Muscle layer of duodenum (tissue), 2 donors: ENCODE data around the gene MICB.

ENCODE experiments used
- H3K27ac ChIP-seq: one replicate; pipeline ENCODE4 v1.7.0; 2013; ENCODE audit warnings: mild to moderate bottlenecking, low read length
- H3K27me3 ChIP-seq: one replicate; pipeline ENCODE4 v1.7.0; 2013; ENCODE audit warnings: low read depth, mild to moderate bottlenecking, control low read depth, low read length
- H3K36me3 ChIP-seq, 2 donors: one replicate each; pipeline ENCODE4 v1.7.0; 2013; ENCODE audit warnings: low read length in 2 of 2, control low read depth in 1 of 2, mild to moderate bottlenecking in 1 of 2; ENCODE audit not compliant: insufficient read depth in 2 of 2, control insufficient read depth in 1 of 2
- H3K4me1 ChIP-seq, 2 donors: one replicate each; pipeline ENCODE4 v1.7.0; 2013; ENCODE audit warnings: low read length in 2 of 2, mild to moderate bottlenecking in 2 of 2, control low read depth in 1 of 2, moderate library complexity in 1 of 2; ENCODE audit not compliant: insufficient read depth in 2 of 2, control insufficient read depth in 1 of 2
- H3K4me3 ChIP-seq, 2 donors: one replicate each; pipeline ENCODE4 v1.7.0; 2013; ENCODE audit warnings: low read length in 2 of 2, low read depth in 1 of 2, mild to moderate bottlenecking in 1 of 2
- H3K9me3 ChIP-seq, 2 donors: one replicate each; pipeline ENCODE4 v1.7.0; 2013; ENCODE audit warnings: low read length in 2 of 2, control low read depth in 1 of 2, mild to moderate bottlenecking in 1 of 2; ENCODE audit not compliant: control insufficient read depth in 1 of 2
- donor health status: healthy.

Gene MICB

DNA sequence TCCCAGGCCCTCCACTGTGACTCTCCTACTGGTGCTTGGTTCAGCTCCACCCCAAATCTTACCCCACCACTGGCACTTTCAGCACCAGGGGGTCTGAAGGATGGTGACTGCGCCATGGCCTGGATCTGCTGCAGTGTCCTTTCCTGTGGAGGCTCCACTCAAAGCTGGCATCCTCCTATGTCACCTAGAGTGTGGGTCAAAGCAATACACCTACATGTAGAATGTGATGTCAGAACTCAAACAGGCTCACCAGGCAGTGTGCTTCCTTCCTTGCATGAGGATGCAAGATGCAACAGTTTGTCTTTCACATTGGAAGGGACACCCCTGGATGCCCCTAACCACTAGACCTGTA, 32.8 kb upstream of the MICB start:
- H3K4me3 ChIP-seq: peak overlapping the region in 1 of 2 donors; percentile 88
- H3K27ac ChIP-seq: no peak overlapping the region
- no peaks in the 10 kb centered on the region for H3K27me3 ChIP-seq
- peaks cover 0 to 5% of the 10 kb centered on the region in 2 donors for H3K36me3 ChIP-seq
- peaks cover 0 to 2% of the 10 kb centered on the region in 2 donors for H3K4me1 ChIP-seq
- no peaks in the 10 kb centered on the region for H3K9me3 ChIP-seq

DNA sequence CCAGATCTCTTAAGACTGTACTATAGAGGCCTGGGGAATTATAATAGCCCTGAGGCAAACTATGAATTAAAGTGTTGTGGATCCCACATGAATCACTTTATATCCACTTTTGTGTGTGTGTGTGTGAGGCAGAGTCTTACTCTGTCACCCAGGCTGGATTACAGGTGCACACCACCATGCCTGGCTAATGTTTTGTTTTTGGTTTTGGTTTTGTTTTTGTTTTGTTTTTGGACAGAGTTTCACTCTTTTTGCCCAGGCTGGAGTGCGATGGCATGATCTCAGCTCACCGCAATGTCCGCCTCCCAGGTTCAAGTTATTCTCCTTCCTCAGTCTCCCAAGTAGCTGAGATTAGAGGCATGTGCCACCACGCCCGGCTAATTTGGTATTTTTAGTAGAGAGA, 32.2 kb upstream of the MICB start:
- Histone ChIP-seq H3K36me3 (peaks cover 0 to 5% of the 10 kb centered on the region in 2 donors), H3K4me3 (no peak overlapping the region), H3K27ac (no peak overlapping the region), H3K4me1 (peaks cover 0 to 2% of the 10 kb centered on the region in 2 donors), H3K27me3 (no peaks in the 10 kb centered on the region), H3K9me3 (no peaks in the 10 kb centered on the region)

DNA sequence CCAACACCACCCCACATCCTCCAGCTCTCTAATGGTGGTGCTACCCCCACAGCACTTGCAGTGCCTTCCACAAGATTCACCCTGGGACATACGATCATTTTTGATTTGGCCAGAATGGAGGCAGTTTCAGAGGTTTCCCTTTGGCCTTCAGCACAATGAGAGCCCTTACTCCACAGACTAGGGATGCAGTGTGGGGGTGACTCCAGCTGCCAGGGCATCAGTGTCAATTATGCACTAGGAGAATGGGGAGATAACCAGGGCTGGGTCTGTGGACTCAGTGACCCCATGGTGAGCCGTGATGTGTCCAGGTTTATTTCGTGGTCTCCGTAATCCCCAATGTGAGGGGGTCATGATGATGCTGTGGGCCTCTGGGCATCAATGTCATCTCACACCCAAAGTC, 31.5 kb upstream of the MICB start:
- Histone ChIP-seq H3K27ac (no peak overlapping the region), H3K4me3 (no peak overlapping the region), H3K9me3 (no peaks in the 10 kb centered on the region), H3K4me1 (peaks cover 0 to 2% of the 10 kb centered on the region in 2 donors), H3K36me3 (peaks cover 0 to 5% of the 10 kb centered on the region in 2 donors), H3K27me3 (no peaks in the 10 kb centered on the region)

DNA sequence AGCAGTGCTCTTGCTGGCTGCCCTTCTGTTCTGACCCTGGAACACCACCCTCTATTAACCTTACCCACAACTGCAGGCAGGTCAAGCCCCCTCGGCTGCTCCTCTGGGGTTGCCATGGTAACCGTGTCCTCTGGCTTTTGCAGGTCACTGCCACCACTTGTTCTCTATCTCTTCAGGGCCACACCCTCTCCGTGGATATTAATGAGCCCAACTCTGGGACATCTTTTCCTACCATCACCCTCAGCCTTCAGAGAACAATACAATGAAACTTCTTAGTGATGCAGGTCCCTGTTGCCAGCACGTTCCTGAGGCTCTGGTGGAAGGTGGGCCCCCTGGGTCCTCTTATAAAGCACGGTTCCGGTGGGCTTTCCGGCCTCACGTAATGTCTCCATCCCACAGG, 30.8 kb upstream of the MICB start:
- Histone ChIP-seq H3K4me1 (peaks cover 0 to 2% of the 10 kb centered on the region in 2 donors), H3K27me3 (no peaks in the 10 kb centered on the region), H3K9me3 (no peaks in the 10 kb centered on the region), H3K36me3 (peaks cover 0 to 5% of the 10 kb centered on the region in 2 donors), H3K27ac (no peak overlapping the region), H3K4me3 (no peak overlapping the region)

DNA sequence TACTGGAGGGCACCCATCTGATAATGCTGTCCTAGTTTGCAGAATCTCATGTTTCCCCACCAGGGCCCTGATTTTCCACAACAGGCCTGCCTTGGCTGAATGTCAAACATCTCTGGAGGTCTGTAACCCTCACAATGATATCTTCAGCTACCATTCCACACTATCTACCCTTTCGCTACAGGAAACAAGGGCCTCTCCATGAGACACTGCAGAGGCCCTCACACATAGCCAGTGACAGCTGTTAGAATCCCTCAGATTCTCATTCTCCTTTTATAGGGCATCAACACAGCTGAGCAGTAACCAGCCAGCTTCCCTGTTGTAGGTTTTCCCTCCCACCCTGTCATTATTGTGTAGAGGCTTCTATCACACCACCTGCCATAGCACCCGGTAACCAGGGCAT, 29.6 kb upstream of the MICB start:
- no peak overlapping the region for H3K27ac ChIP-seq
- H3K9me3 ChIP-seq: no peaks in the 10 kb centered on the region
- no peaks in the 10 kb centered on the region for H3K4me1 ChIP-seq
- no peak overlapping the region for H3K4me3 ChIP-seq
- no peaks in the 10 kb centered on the region for H3K27me3 ChIP-seq
- peaks cover 0 to 5% of the 10 kb centered on the region in 2 donors for H3K36me3 ChIP-seq

DNA sequence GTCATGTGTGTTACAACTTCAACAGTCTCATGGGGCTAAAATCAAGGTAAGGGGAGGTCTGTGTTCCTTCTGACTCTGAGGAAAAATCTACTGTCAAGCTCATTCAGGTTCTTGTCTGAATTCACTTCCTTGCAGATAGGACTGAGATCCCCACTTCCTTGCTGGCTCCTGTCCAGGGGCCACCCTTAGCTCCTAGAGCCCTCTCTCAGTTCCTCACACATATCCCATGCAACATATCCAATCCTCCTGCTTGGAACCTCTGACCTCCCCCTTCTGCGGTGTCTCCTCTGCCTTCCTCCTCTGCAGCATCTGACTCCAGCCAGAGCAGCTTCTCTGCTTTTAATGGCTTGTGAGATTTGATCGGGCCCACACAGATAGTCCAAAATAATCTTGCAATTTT, 27.1 kb upstream of the MICB start:
- Histone ChIP-seq H3K36me3 (peaks cover 0 to 5% of the 10 kb centered on the region in 2 donors), H3K27ac (no peak overlapping the region), H3K4me3 (no peak overlapping the region), H3K9me3 (no peaks in the 10 kb centered on the region), H3K27me3 (no peaks in the 10 kb centered on the region), H3K4me1 (no peaks in the 10 kb centered on the region)

DNA sequence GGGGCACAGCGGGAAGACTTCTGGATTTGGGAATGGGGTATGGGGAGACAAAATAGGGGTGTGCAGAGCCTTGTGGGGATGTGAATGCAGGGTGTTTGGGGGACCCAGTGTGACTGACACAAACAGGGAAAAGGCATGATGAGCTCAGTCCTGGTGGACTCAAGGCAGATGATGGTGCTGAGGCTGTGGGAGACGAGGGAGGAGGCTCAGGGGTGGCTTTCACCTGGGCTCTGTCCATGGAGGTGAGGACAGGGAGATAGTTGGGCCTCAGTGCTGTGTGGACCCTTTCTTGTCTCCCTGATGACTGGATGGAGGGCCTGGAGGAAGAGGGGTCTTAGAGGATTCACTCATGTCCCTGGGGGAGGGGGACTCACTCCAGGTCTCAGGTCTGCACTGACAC, 26.2 kb upstream of the MICB start:
- no peak overlapping the region for H3K27ac ChIP-seq
- no peaks in the 10 kb centered on the region for H3K4me1 ChIP-seq
- H3K36me3 ChIP-seq: no peaks in the 10 kb centered on the region
- no peaks in the 10 kb centered on the region for H3K27me3 ChIP-seq
- no peak overlapping the region for H3K4me3 ChIP-seq
- H3K9me3 ChIP-seq: no peaks in the 10 kb centered on the region

DNA sequence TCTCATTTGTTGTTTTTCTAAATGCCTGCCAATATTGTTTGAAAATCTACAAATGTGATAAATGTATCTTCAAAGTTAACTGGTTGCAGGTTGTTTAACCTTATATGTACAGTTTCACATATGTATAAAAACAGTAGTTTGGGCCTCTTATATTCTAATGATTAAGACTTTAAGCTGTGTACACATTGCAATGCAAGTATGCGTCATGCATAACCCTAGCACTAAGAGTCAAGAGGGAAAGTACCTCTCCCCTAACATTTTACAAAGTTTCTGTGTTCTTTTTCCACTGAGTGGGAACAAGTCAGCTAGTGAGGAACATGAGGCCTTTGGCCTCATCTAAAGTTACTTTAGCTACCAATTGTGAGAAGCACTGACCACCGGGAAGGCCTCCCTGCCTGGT, 25.7 kb upstream of the MICB start:
- no peaks in the 10 kb centered on the region for H3K9me3 ChIP-seq
- no peaks in the 10 kb centered on the region for H3K27me3 ChIP-seq
- H3K4me1 ChIP-seq: no peaks in the 10 kb centered on the region
- no peak overlapping the region for H3K4me3 ChIP-seq
- no peaks in the 10 kb centered on the region for H3K36me3 ChIP-seq
- no peak overlapping the region for H3K27ac ChIP-seq

DNA sequence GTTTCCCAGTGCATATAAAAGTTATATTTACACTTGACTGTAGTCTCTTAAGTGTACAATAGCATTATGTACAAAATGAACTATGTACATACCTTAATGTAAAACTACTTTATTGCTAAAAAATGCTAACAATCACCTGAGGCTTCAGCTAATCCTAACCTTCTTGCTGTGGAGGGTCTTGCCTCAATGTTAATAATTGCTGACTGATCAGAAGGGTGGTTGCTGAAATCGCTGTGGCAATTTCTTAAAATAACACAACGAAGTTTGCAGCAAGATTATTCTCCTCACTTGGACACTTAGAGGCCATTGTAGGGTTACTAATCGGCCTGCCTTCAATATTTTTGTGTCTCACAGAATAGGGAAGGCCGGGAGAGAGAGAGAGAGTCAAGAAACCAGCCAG, 24.7 kb upstream of the MICB start:
- H3K27me3 ChIP-seq: no peaks in the 10 kb centered on the region
- no peak overlapping the region for H3K4me3 ChIP-seq
- no peaks in the 10 kb centered on the region for H3K9me3 ChIP-seq
- H3K4me1 ChIP-seq: no peaks in the 10 kb centered on the region
- no peak overlapping the region for H3K27ac ChIP-seq
- no peaks in the 10 kb centered on the region for H3K36me3 ChIP-seq

DNA sequence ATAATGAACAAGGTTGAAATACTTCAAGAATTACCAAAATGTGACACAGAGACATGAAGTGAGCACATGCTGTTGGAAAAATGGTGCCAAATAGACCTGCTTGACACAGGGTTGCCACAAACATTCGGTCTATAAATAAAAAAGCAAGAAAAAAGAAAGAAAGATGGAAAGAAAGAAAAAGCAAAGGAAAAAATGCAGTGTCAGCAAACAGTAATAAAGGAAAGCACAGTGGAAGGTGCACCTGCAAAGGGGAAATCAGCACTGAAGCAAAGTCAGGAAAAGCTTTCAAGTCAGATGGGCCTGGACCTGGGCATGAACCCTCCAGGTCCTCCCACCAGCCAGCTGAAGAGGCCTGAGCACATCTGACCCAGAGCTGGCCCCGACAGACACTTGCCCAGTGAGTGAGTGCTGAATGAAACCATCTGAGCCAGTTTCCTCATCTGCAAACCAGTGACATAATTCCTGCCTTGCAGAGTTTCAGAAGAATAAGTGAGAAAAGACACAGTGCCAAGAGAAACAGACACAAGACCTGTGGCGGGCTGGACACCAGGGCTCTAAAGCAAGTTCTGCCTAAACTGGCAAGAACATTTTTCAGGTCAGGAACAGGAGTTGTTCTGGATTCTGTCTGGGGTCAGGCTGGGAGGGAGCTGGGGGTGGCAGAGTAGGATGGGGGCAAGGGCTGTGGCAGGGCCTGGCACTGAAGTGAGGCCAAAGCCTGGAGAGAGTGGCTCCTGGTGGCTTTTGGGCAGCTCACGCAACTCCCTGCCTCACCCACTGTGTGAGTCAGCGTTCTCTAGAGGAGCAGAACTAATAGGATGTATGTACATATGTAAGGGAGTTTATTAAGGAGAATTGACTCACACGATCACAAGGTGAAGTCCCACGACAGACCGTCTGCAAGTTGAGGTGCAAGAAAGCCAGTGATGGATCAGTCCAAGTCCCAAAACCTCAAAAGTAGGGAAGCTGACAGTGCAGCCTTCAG, 23.9 kb upstream of the MICB start:
- Histone ChIP-seq H3K4me1 (no peaks in the 10 kb centered on the region), H3K36me3 (no peaks in the 10 kb centered on the region), H3K27me3 (no peaks in the 10 kb centered on the region), H3K27ac (no peak overlapping the region), H3K9me3 (no peaks in the 10 kb centered on the region), H3K4me3 (no peak overlapping the region)

DNA sequence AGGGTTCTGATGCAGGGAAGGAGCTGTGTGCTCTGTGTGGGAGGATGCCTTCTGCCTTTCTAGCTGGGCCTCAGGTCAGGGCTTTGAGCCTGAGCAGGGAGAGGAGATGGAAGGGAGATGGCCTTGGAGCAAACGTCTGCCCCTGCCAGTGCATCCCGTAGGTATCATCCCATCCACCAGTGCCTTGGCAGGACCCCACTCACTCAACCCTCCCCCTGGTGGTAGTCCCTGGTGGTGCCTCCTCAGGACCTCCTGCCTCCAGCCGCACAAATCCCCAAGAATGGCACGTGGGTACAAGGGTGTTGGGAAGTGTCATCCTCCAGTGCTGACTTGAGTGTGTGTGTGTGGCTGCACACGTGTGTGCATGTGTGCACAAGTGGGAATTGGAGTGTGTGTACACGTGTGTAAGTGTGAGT, 23.1 kb upstream of the MICB start:
- Histone ChIP-seq H3K4me3 (no peak overlapping the region), H3K9me3 (no peaks in the 10 kb centered on the region), H3K4me1 (no peaks in the 10 kb centered on the region), H3K27ac (no peak overlapping the region), H3K36me3 (no peaks in the 10 kb centered on the region), H3K27me3 (no peaks in the 10 kb centered on the region)
